Spleen (tissue), 7 donors: ENCODE data around the gene HNMT.
"Not testable (repeated sequence)": the region's sequence is repeated elsewhere in the genome, so short reads cannot be mapped to it uniquely, and the experiment has no call there.

Experiments used
- CTCF ChIP-seq, 11 experiments: fragments of 200-600 bp in 7 of 11; fragments of 450-650 bp in 4 of 11; sonication (generic) in 4 of 11; IDR thresholded peaks in 8 of 11; conservative IDR thresholded peaks in 3 of 11; 1 replicate in 7 of 11; 2 replicates in 4 of 11; pipeline versions ENCODE4 v1.4.0 to v1.8.0; 2016 to 2021; ENCODE audit warnings: antibody characterized with exemption in 11 of 11, inconsistent platforms in 4 of 11, mild to moderate bottlenecking in 1 of 11
- POLR2A ChIP-seq, 3 donors: fragments of 450-650 bp; IDR thresholded peaks; one replicate each; pipeline ENCODE4 v1.5.1; 2017; ENCODE audit warnings: antibody characterized with exemption in 3 of 3, mild to moderate bottlenecking in 1 of 3
- POLR2AphosphoS5 ChIP-seq, 3 donors: sonication (generic); formaldehyde crosslinking; IDR thresholded peaks; one replicate each; pipeline ENCODE4 v1.5.1; 2017; ENCODE audit warnings: antibody characterized with exemption in 3 of 3
- donor health status: DM: no; HTN: no; CAD: no; lungs with moderate emphysema.
- donor health status: DM: no; HTN: no; CAD: no.
- donor health status: DM: no; HTN: no; CAD: no.

GRCh38 chr2:137993715-137994476 is 29.6 kb downstream of the HNMT start:
- TF ChIP-seq CTCF (IDR thresholded peaks at IDR 0.05 in 8 of 11, conservative IDR thresholded peaks at IDR 0.05 in 3 of 11); POLR2A (IDR thresholded peaks at IDR 0.05); POLR2AphosphoS5 (IDR thresholded peaks at IDR 0.05): not testable (repeated sequence)
